ENCODE data around the gene MRPL34. TPM values are rescaled to one million over a fixed set of nuclear protein-coding genes. Genes with fewer than 3 reads are reported as not detected.

MRPL34 gene
- total and polyA plus RNA-seq, 9 of the 15 experiments (the other 6 are each of a cell fraction or from before 2014, with no cell fraction given) = 11.5 to 256 (median 72.5) TPM

GRCh38 chr19:17260842-17261325 is 44.8 kb upstream of the MRPL34 start (continued):
- TF ChIP-seq NFE2L1 (tag; IDR thresholded peaks at IDR 0.05; ENCODE audit: borderline replicate concordance, low read depth) (no peak), ZNF699 (CRISPR knock-in tag; IDR thresholded peaks at IDR 0.05; ENCODE audit: insufficient replicate concordance) (no peak), RBM14 (IDR thresholded peaks at IDR 0.05; ENCODE audit: borderline replicate concordance, insufficient read depth, low read depth, low read length) (no peak), ZC3H11A (IDR thresholded peaks at IDR 0.05; ENCODE audit: low read depth, low read length) (no peak), NCOR1 (IDR thresholded peaks at IDR 0.05) (no peak), ZSCAN29 (IDR thresholded peaks at IDR 0.05) (no peak), SMC3 (conservative IDR thresholded peaks at IDR 0.05; ENCODE audit: insufficient read depth, low read depth, low read length) (peak; percentile 86), ZNF444 (CRISPR knock-in tag; IDR thresholded peaks at IDR 0.05) (no peak), TAF9B (IDR thresholded peaks at IDR 0.05; ENCODE audit: partially characterized antibody) (no peak), RBFOX2 (IDR thresholded peaks at IDR 0.05; ENCODE audit: low read depth, low read length) (peak; percentile 55), KDM2B (CRISPR knock-in tag; IDR thresholded peaks at IDR 0.05) (no peak), STAT5B (CRISPR knock-in tag; IDR thresholded peaks at IDR 0.05) (no peak), MXI1 (IDR thresholded peaks at IDR 0.05; ENCODE audit: low read depth, low read length) (no peak), CBFA2T2 (conservative IDR thresholded peaks at IDR 0.05) (no peak), NR2C1 (IDR thresholded peaks at IDR 0.05) (no peak), NR2C1 (tag; IDR thresholded peaks at IDR 0.05) (no peak), MYNN (IDR thresholded peaks at IDR 0.05) (no peak), MYNN (CRISPR knock-in tag; IDR thresholded peaks at IDR 0.05) (no peak), PCBP1 (IDR thresholded peaks at IDR 0.05; ENCODE audit: low read depth, low read length, poor library complexity, severe bottlenecking) (no peak), POLR2AphosphoS5 (IDR thresholded peaks at IDR 0.05; ENCODE audit: control insufficient read depth, insufficient read depth, low read depth, low read length) (no peak), RUNX1 (IDR thresholded peaks at IDR 0.05; ENCODE audit: low read depth) (0 out of 2 replicates have a peak, but pooled peaks have one; percentile 18), FOXP1 (CRISPR knock-in tag; IDR thresholded peaks at IDR 0.05) (no peak), ILF3 (IDR thresholded peaks at IDR 0.05; ENCODE audit: borderline replicate concordance) (no peak), ZNF511 (CRISPR knock-in tag; IDR thresholded peaks at IDR 0.05) (no peak), NR2F6 (CRISPR knock-in tag; IDR thresholded peaks at IDR 0.05) (no peak), ZNF77 (CRISPR knock-in tag; IDR thresholded peaks at IDR 0.05) (no peak), NFATC3 (IDR thresholded peaks at IDR 0.05) (no peak), HDAC1 (IDR thresholded peaks at IDR 0.05) (peak in 1 of 2 experiments; percentile 55; a peak in 2 of 4 replicates), BDP1 (IDR thresholded peaks at IDR 0.05; ENCODE audit: insufficient read depth, insufficient read length) (no peak), MBD2 (IDR thresholded peaks at IDR 0.05; ENCODE audit: borderline replicate concordance, low read depth) (no peak), MED1 (CRISPR knock-in tag; IDR thresholded peaks at IDR 0.05; ENCODE audit: borderline replicate concordance) (no peak), EZH2 (IDR thresholded peaks at IDR 0.05; ENCODE audit: borderline replicate concordance, low read depth, low read length) (no peak)
- TF ChIP-seq, protein P1, sequence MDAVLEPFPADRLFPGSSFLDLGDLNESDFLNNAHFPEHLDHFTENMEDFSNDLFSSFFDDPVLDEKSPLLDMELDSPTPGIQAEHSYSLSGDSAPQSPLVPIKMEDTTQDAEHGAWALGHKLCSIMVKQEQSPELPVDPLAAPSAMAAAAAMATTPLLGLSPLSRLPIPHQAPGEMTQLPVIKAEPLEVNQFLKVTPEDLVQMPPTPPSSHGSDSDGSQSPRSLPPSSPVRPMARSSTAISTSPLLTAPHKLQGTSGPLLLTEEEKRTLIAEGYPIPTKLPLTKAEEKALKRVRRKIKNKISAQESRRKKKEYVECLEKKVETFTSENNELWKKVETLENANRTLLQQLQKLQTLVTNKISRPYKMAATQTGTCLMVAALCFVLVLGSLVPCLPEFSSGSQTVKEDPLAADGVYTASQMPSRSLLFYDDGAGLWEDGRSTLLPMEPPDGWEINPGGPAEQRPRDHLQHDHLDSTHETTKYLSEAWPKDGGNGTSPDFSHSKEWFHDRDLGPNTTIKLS (IDR thresholded peaks at IDR 0.05; ENCODE audit: borderline replicate concordance, low read depth) = peak; percentile 45; the same call in 1 of the 2 replicates

Measured in K562 (cell line).